HepG2 (cell line): ENCODE data around the gene TCN2. TPM values are rescaled to one million over a fixed set of nuclear protein-coding genes. Genes with fewer than 3 reads are reported as not detected.

Experiments
- DBP ChIP-seq: sonication (generic); formaldehyde crosslinking; IDR thresholded peaks from 2 replicates; pipeline ENCODE4 v1.4.0; 2020; ENCODE audit warnings: missing genetic modification reagents; ENCODE audit errors: not compliant biosample characterization
- EEA1 ChIP-seq: sonication (generic); formaldehyde crosslinking; IDR thresholded peaks from 2 replicates; pipeline ENCODE4 v1.5.1; 2020; ENCODE audit warnings: mild to moderate bottlenecking, missing genetic modification reagents, borderline replicate concordance
- ELF1 ChIP-seq: sonication (generic); formaldehyde crosslinking; IDR thresholded peaks from 2 replicates; pipeline ENCODE4 v1.4.0; 2020; ENCODE audit warnings: missing genetic modification reagents
- JARID2 ChIP-seq: sonication (generic); formaldehyde crosslinking; IDR thresholded peaks from 2 replicates; pipeline ENCODE4 v1.8.1; 2023; ENCODE audit warnings: missing genetic modification reagents, inconsistent platforms; ENCODE audit not compliant: insufficient replicate concordance
- NR2C2 ChIP-seq: sonication (generic); formaldehyde crosslinking; IDR thresholded peaks from 2 replicates; pipeline ENCODE4 v1.4.0; 2020; ENCODE audit warnings: missing genetic modification reagents, mild to moderate bottlenecking, moderate library complexity, borderline replicate concordance
- PHF21A ChIP-seq: sonication (generic); formaldehyde crosslinking; IDR thresholded peaks from 2 replicates; pipeline ENCODE4 v1.5.0; 2020; ENCODE audit warnings: mild to moderate bottlenecking, missing genetic modification reagents
- RFX5 ChIP-seq: IDR thresholded peaks from 2 replicates; pipeline ENCODE4 v1.6.1; 2011; ENCODE audit warnings: low read depth, low read length, improper control_type of control experiment
- SRF ChIP-seq: IDR thresholded peaks from 2 replicates; pipeline ENCODE4 v1.6.1; 2011; ENCODE audit warnings: mild to moderate bottlenecking, low read depth, low read length, moderate library complexity
- THAP7 ChIP-seq: sonication (generic); formaldehyde crosslinking; IDR thresholded peaks from 2 replicates; pipeline ENCODE4 v1.8.1; 2023; ENCODE audit warnings: mild to moderate bottlenecking, missing genetic modification reagents
- ZNF24 ChIP-seq: fragments of 450-650 bp; IDR thresholded peaks from 2 replicates; pipeline ENCODE4 v1.6.1; 2017; ENCODE audit warnings: antibody characterized with exemption, mild to moderate bottlenecking
- ZNF264 ChIP-seq: sonication (generic); formaldehyde crosslinking; IDR thresholded peaks from 2 replicates; pipeline ENCODE4 v1.4.0; 2020; ENCODE audit warnings: missing genetic modification reagents
- ZNF556 ChIP-seq: sonication (generic); formaldehyde crosslinking; IDR thresholded peaks from 2 replicates; pipeline ENCODE4 v1.4.0; 2020; ENCODE audit warnings: mild to moderate bottlenecking, missing genetic modification reagents, borderline replicate concordance
- ZNF569 ChIP-seq: sonication (generic); formaldehyde crosslinking; IDR thresholded peaks from 2 replicates; pipeline ENCODE4 v1.5.0; 2020; ENCODE audit warnings: mild to moderate bottlenecking, missing genetic modification reagents, moderate library complexity, borderline replicate concordance
- ZNF570 ChIP-seq: sonication (generic); formaldehyde crosslinking; IDR thresholded peaks from 2 replicates; pipeline ENCODE4 v1.4.0; 2020; ENCODE audit warnings: mild to moderate bottlenecking, missing genetic modification reagents, borderline replicate concordance
- ZNF737 ChIP-seq: sonication (generic); formaldehyde crosslinking; IDR thresholded peaks from 2 replicates; pipeline ENCODE4 v1.5.0; 2020; ENCODE audit warnings: missing genetic modification reagents, mild to moderate bottlenecking, borderline replicate concordance
- ZNF746 ChIP-seq: sonication (generic); formaldehyde crosslinking; IDR thresholded peaks from 2 replicates; pipeline ENCODE4 v1.8.0; 2022; ENCODE audit warnings: mild to moderate bottlenecking, missing genetic modification reagents
- ZNF768 ChIP-seq: sonication (generic); formaldehyde crosslinking; IDR thresholded peaks from 2 replicates; pipeline ENCODE4 v1.4.0; 2020; ENCODE audit warnings: missing genetic modification reagents
- polyA plus RNA-seq, 8 experiments: library from polyadenylated mRNA; depleted of rRNA in 3 of 8; stranded (reverse) in 7 of 8; unstranded in 1 of 8; fragments of >200 nt; fragmentation: Illumina TruSeq in 4 of 8; extraction: Trizol in 4 of 8; gene quantifications; 2 replicates each; pipeline versions ENCODE4 v1.2.1 to v1.2.3, GENCODE V29; 2011 to 2016; ENCODE audit warnings: low read depth in 4 of 8, missing spikeins in 1 of 8, mixed read lengths in 1 of 8; ENCODE audit not compliant: insufficient read depth in 1 of 8
- total RNA-seq, 5 experiments: library from RNA; depleted of rRNA; stranded (reverse); fragments of >200 nt; fragmentation: Illumina TruSeq; extraction: Trizol; gene quantifications; 2 replicates each; pipeline ENCODE4 v1.2.3, GENCODE V29; 2016; ENCODE audit warnings: low read depth in 1 of 5
- TF ChIP-seq, protein P1 (sequence below): sonication (generic); formaldehyde crosslinking; IDR thresholded peaks from 2 replicates; pipeline ENCODE4 v1.5.0; 2020; ENCODE audit warnings: mild to moderate bottlenecking, missing genetic modification reagents
- TF ChIP-seq, protein P2 (sequence below): sonication (generic); formaldehyde crosslinking; IDR thresholded peaks from 2 replicates; pipeline ENCODE4 v1.4.0; 2020; ENCODE audit warnings: mild to moderate bottlenecking, missing genetic modification reagents
- TF ChIP-seq, protein P3 (sequence below): sonication (generic); formaldehyde crosslinking; IDR thresholded peaks from 2 replicates; pipeline ENCODE4 v1.5.0; 2020; ENCODE audit warnings: missing genetic modification reagents
- TF ChIP-seq, protein P4 (sequence below): sonication (generic); formaldehyde crosslinking; IDR thresholded peaks from 2 replicates; pipeline ENCODE4 v1.5.0; 2020; ENCODE audit warnings: mild to moderate bottlenecking, missing genetic modification reagents, borderline replicate concordance

Gene TCN2
- total and polyA plus RNA-seq, 2 of the 13 experiments (the other 11 are each of a cell fraction or from before 2014, with no cell fraction given) = 0.29 to 0.31 TPM

GRCh38 chr22:30667494-30668385 lies 60.8 kb downstream of the TCN2 start, which contains the start of gene DUSP18 (continued):
- TF ChIP-seq ZNF569 (CRISPR knock-in tag) (no peak), ZNF264 (CRISPR knock-in tag) (no peak), ZNF570 (CRISPR knock-in tag) (no peak), ELF1 (peak; percentile 69), NR2C2 (CRISPR knock-in tag) (0 out of 2 replicates have a peak, but pooled peaks have one; percentile 27), ZNF746 (CRISPR knock-in tag) (no peak), THAP7 (CRISPR knock-in tag) (peak; percentile 25; the same call in 1 of the 2 replicates), PHF21A (CRISPR knock-in tag) (0 out of 2 replicates have a peak, but pooled peaks have one; percentile 17), JARID2 (CRISPR knock-in tag) (no peak), ZNF24 (no peak), DBP (CRISPR knock-in tag) (no peak), ZNF556 (no peak), ZNF768 (CRISPR knock-in tag) (peak; percentile 14; the same call in 1 of the 2 replicates), RFX5 (no peak), ZNF737 (CRISPR knock-in tag) (no peak), SRF (no peak), EEA1 (CRISPR knock-in tag) (no peak)
- TF ChIP-seq, protein P1, sequence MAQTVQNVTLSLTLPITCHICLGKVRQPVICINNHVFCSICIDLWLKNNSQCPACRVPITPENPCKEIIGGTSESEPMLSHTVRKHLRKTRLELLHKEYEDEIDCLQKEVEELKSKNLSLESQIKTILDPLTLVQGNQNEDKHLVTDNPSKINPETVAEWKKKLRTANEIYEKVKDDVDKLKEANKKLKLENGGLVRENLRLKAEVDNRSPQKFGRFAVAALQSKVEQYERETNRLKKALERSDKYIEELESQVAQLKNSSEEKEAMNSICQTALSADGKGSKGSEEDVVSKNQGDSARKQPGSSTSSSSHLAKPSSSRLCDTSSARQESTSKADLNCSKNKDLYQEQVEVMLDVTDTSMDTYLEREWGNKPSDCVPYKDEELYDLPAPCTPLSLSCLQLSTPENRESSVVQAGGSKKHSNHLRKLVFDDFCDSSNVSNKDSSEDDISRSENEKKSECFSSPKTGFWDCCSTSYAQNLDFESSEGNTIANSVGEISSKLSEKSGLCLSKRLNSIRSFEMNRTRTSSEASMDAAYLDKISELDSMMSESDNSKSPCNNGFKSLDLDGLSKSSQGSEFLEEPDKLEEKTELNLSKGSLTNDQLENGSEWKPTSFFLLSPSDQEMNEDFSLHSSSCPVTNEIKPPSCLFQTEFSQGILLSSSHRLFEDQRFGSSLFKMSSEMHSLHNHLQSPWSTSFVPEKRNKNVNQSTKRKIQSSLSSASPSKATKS (CRISPR knock-in tag) = no peak
- TF ChIP-seq, protein P2, sequence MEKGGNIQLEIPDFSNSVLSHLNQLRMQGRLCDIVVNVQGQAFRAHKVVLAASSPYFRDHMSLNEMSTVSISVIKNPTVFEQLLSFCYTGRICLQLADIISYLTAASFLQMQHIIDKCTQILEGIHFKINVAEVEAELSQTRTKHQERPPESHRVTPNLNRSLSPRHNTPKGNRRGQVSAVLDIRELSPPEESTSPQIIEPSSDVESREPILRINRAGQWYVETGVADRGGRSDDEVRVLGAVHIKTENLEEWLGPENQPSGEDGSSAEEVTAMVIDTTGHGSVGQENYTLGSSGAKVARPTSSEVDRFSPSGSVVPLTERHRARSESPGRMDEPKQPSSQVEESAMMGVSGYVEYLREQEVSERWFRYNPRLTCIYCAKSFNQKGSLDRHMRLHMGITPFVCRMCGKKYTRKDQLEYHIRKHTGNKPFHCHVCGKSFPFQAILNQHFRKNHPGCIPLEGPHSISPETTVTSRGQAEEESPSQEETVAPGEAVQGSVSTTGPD (CRISPR knock-in tag) = no peak
- TF ChIP-seq, protein P3, sequence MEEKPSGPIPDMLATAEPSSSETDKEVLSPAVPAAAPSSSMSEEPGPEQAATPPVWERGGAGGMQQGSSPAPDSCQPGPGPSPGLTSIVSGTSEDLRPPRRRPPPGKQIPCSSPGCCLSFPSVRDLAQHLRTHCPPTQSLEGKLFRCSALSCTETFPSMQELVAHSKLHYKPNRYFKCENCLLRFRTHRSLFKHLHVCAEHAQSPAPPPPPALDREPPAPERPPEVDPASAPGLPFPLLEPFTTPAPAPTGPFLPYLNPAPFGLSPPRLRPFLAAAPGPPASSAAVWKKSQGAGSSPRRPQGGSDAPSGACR (CRISPR knock-in tag) = no peak
- TF ChIP-seq, protein P4, sequence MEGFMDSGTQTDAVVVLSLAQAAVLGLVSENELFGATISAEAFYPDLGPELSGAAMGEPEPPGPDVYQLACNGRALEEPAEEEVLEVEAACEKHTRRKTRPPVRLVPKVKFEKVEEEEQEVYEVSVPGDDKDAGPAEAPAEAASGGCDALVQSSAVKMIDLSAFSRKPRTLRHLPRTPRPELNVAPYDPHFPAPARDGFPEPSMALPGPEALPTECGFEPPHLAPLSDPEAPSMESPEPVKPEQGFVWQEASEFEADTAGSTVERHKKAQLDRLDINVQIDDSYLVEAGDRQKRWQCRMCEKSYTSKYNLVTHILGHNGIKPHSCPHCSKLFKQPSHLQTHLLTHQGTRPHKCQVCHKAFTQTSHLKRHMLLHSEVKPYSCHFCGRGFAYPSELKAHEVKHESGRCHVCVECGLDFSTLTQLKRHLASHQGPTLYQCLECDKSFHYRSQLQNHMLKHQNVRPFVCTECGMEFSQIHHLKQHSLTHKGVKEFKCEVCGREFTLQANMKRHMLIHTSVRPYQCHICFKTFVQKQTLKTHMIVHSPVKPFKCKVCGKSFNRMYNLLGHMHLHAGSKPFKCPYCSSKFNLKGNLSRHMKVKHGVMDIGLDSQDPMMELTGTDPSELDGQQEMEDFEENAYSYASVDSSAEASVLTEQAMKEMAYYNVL (CRISPR knock-in tag) = no peak
